ENCODE data around the gene TNIK. TPM values are rescaled to one million over a fixed set of nuclear protein-coding genes. Genes with fewer than 3 reads are reported as not detected.

TNIK gene
- total and polyA plus RNA-seq, 2 experiments from 2014 or later = 14.6 to 34.3 TPM

DNA sequence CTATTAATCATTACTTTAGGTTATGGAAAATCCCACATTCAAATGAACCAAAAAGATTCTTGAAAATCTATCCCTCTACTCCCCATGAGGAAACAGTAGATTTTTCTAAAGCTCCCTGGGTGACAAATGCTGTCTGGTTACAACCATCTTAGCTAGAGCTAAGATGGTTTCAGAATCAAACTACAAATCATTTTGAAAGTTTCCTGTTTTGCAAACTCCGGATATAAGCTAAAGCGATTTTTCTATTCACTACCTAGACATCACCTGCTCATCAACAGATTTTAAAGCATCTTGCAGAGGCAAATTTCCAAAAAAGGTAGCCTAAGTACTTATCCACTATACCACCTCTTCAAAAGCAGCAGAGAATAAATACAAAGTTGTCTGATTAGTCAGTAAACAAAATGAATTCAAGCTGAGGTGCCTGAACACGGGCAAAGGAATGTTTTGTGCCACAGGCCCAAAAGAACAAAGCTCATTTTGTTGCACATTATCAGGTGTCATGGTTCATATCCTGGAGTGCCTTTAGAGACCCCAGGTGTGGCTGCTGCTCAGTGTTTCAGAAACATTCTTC is 204.9 kb downstream of the TNIK start:
- Histone ChIP-seq H3K4me3 (no peak overlapping the region), H2AFZ (no peak overlapping the region), H3K4me1 (ENCODE audit: insufficient read depth) (peaks cover 8% of the 10 kb centered on the region; the same call in 1 of the 2 replicates), H3K9me2 (ENCODE audit: insufficient read depth) (peaks cover 2% of the 10 kb centered on the region), H3K27ac (ENCODE audit: low read depth) (no peak overlapping the region), H3K79me2 (replicated peaks; ENCODE audit: insufficient read depth) (peaks cover 28% of the 10 kb centered on the region; the same call in 1 of the 2 replicates), H3K4me2 (no peak overlapping the region), H3F3A (replicated peaks; ENCODE audit: low read depth) (no peaks in the 10 kb centered on the region), H4K20me1 (replicated peaks; ENCODE audit: insufficient read depth) (no peaks in the 10 kb centered on the region), H3K36me3 (ENCODE audit: insufficient read depth) (no peaks in the 10 kb centered on the region), H3K27me3 (ENCODE audit: insufficient read depth) (no peaks in the 10 kb centered on the region)
- Mint-ChIP-seq H3K4me1 (peaks cover 28% of the 10 kb centered on the region), H3K9me3 (no peaks in the 10 kb centered on the region; the same call in 2 of the 3 replicates), H3K27me3 (ENCODE audit: insufficient read depth, low read depth, poor library complexity) (peaks cover 2% of the 10 kb centered on the region), H3K36me3 (ENCODE audit: low read depth) (no peaks in the 10 kb centered on the region), H3K27ac (no peak overlapping the region), H3K4me3 (no peak overlapping the region)
- TF ChIP-seq EZH2phosphoT487 (IDR thresholded peaks at IDR 0.05; ENCODE audit: unreplicated experiment) (no peak), EZH2 (IDR thresholded peaks at IDR 0.05; ENCODE audit: low read depth, unreplicated experiment) (no peak), REST (IDR thresholded peaks at IDR 0.05; ENCODE audit: unreplicated experiment) (no peak)
- ATAC-seq = no peak
- no peak for DNase-seq (ENCODE audit: low spot score)

DNA sequence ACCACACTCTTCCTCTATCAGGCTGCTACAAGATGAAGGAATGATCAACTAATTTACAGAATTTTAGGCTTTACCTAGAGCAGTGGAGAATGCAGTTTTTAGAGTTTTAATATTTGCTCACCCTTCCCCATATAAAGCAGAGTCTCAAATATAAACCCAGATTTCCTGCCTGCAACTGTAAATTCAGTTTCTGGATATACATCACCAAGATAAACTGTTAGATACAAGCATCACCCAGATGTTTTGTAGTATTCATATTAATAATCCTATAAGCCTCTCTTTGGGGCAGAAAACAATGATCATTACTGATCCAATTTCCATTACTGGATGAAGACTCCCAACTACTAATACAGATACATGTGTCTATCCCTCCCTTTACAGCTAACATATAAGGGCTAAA is 205.9 kb downstream of the TNIK start:
- no peaks in the 10 kb centered on the region for H3K36me3 Mint-ChIP-seq (ENCODE audit: low read depth)
- Histone ChIP-seq H3K4me1 (ENCODE audit: insufficient read depth) (peaks cover 8% of the 10 kb centered on the region; the same call in 1 of the 2 replicates), H3K27ac (ENCODE audit: low read depth) (no peak overlapping the region), H2AFZ (no peak overlapping the region), H3K36me3 (ENCODE audit: insufficient read depth) (no peaks in the 10 kb centered on the region), H3K27me3 (ENCODE audit: insufficient read depth) (no peaks in the 10 kb centered on the region), H3F3A (replicated peaks; ENCODE audit: low read depth) (no peaks in the 10 kb centered on the region), H3K79me2 (replicated peaks; ENCODE audit: insufficient read depth) (peaks cover 18% of the 10 kb centered on the region; the same call in 1 of the 2 replicates), H4K20me1 (replicated peaks; ENCODE audit: insufficient read depth) (no peaks in the 10 kb centered on the region), H3K4me3 (no peak overlapping the region), H3K4me2 (no peak overlapping the region), H3K9me2 (ENCODE audit: insufficient read depth) (peaks cover 2% of the 10 kb centered on the region)
- H3K27ac Mint-ChIP-seq = no peak overlapping the region
- H3K9me3 Mint-ChIP-seq = no peaks in the 10 kb centered on the region
- H3K4me3 Mint-ChIP-seq = no peak overlapping the region
- no peaks in the 10 kb centered on the region for H3K27me3 Mint-ChIP-seq (ENCODE audit: insufficient read depth, low read depth, poor library complexity)
- DNase-seq (ENCODE audit: low spot score) = no peak
- H3K4me1 Mint-ChIP-seq = peaks cover 28% of the 10 kb centered on the region
- ATAC-seq = no peak
- no peak for TF ChIP-seq POLR2AphosphoS5 (IDR thresholded peaks at IDR 0.05; ENCODE audit: low read depth)
- TF ChIP-seq EZH2 (IDR thresholded peaks at IDR 0.05; ENCODE audit: low read depth, unreplicated experiment) = no peak
- no peak for TF ChIP-seq NANOG (IDR thresholded peaks at IDR 0.05; ENCODE audit: borderline replicate concordance)
- TF ChIP-seq STAT1 (IDR thresholded peaks at IDR 0.05; ENCODE audit: unreplicated experiment) = no peak
- TF ChIP-seq CTCF (conservative IDR thresholded peaks at IDR 0.05; ENCODE audit: low read depth in 2 of 2) = no peak
